HCT116 (cell line): ENCODE data around the gene SVEP1. TPM values are rescaled to one million over a fixed set of nuclear protein-coding genes. Genes with fewer than 3 reads are reported as not detected.

Experiments used
- ATAC-seq: fragments of 200-7000 bp; cut with Tn5 transposase; 2 replicates; pipeline ENCODE4 v1.9.1; 2020; ENCODE audit warnings: mild to moderate bottlenecking, moderate library complexity
- BruUV-seq: library from RNA; stranded (reverse); fragments of 400-500 nt; replicated peaks from 2 replicates; lab custom pipeline; 2021; lab: Mats Ljungman, UMichigan
- CTCF ChIA-PET: fragments of 300-600 bp; sonication (Branson Sonifier 250); formaldehyde crosslinking; loops from one replicate; lab custom pipeline; 2021; ENCODE audit warnings: antibody characterized with exemption; lab: Charles Lee
- POLR2A ChIA-PET: fragments of 300-600, 350-600 bp; sonication (Branson Sonifier 250); formaldehyde crosslinking; loops from one replicate; lab custom pipeline; 2021; ENCODE audit warnings: antibody characterized with exemption; lab: Charles Lee
- RAD21 ChIA-PET, 2 experiments: fragments of 300-600 bp; sonication (Branson Sonifier 250); formaldehyde crosslinking; loops; one replicate each; lab custom pipeline; 2023; ENCODE audit warnings: low total read pairs in 2 of 2; ENCODE audit not compliant: uncharacterized antibody in 2 of 2, unreplicated experiment in 2 of 2, low non-redundant PET in 1 of 2; lab: Charles Lee
- DNase-seq: peaks from one replicate; pipeline ENCODE4 v3.0.0-alpha.2; 2010; ENCODE audit warnings: low read depth, low spot score
- H2AFZ ChIP-seq: fragments of 200-600 bp; shearing (Covaris generic), sonication (generic); 2 replicates; pipeline ENCODE4 v1.6.1; 2017; ENCODE audit warnings: low read depth, mixed run types, mixed read lengths, antibody characterized with exemption, low read length; ENCODE audit not compliant: poor library complexity, severe bottlenecking
- H3K27ac ChIP-seq: 2 replicates; pipeline ENCODE4 v1.5.1; 2012; ENCODE audit warnings: low read depth, low read length
- H3K27me3 ChIP-seq: fragments of 200-600 bp; sonication (generic); 2 replicates; pipeline ENCODE4 v1.6.1; 2016; ENCODE audit warnings: mixed run types, low read length, mixed read lengths; ENCODE audit not compliant: insufficient read depth
- H3K36me3 ChIP-seq, 2 experiments: fragments of 200-500 bp in 1 of 2; fragments of 200-600 bp in 1 of 2; sonication (Bioruptor generic) in 1 of 2; sonication (generic) in 1 of 2; 2 replicates each; pipeline versions ENCODE4 v1.5.1 to v1.6.1; 2014 to 2016; ENCODE audit warnings: low read length in 2 of 2, inconsistent platforms in 1 of 2, mixed read lengths in 1 of 2, mixed run types in 1 of 2; ENCODE audit not compliant: insufficient read depth in 2 of 2, control insufficient read depth in 1 of 2
- H3K4me1 ChIP-seq, 2 experiments: fragments of 200-600 bp in 1 of 2; sonication (generic) in 1 of 2; 2 replicates each; pipeline versions ENCODE4 v1.5.1 to v1.6.1; 2012 to 2017; ENCODE audit warnings: low read length in 2 of 2, inconsistent platforms in 1 of 2, mild to moderate bottlenecking in 1 of 2, mixed read lengths in 1 of 2, mixed run types in 1 of 2, moderate library complexity in 1 of 2; ENCODE audit not compliant: insufficient read depth in 2 of 2, control insufficient read depth in 1 of 2
- H3K4me2 ChIP-seq: fragments of 200-600 bp; sonication (generic); 2 replicates; pipeline ENCODE4 v1.6.1; 2017; ENCODE audit warnings: mixed run types, low read length, mixed read lengths
- H3K4me3 ChIP-seq, 2 experiments: fragments of 200-600 bp in 1 of 2; sonication (generic) in 1 of 2; replicated peaks in 1 of 2; 2 replicates each; pipeline ENCODE4 v1.5.1; 2011 to 2016; ENCODE audit warnings: low read length in 2 of 2, control low read depth in 1 of 2, low read depth in 1 of 2, mild to moderate bottlenecking in 1 of 2, mixed read lengths in 1 of 2, mixed run types in 1 of 2
- H3K79me2 ChIP-seq: fragments of 200-600 bp; sonication (generic); 2 replicates; pipeline ENCODE4 v1.6.1; 2017; ENCODE audit warnings: mild to moderate bottlenecking, mixed run types, low read length, moderate library complexity, mixed read lengths; ENCODE audit not compliant: insufficient read depth
- H3K9ac ChIP-seq: fragments of 200-600 bp; sonication (generic); 2 replicates; pipeline ENCODE4 v1.6.1; 2016; ENCODE audit warnings: low read length, mixed read lengths
- H3K9me2 ChIP-seq: fragments of 200-600 bp; sonication (generic), shearing (Covaris generic); 2 replicates; pipeline ENCODE4 v1.6.1; 2017; ENCODE audit warnings: mixed run types, mild to moderate bottlenecking, moderate library complexity; ENCODE audit not compliant: insufficient read depth
- H3K9me3 ChIP-seq, 2 experiments: fragments of 200-500 bp in 1 of 2; fragments of 200-600 bp in 1 of 2; sonication (Bioruptor generic) in 1 of 2; sonication (generic) in 1 of 2; 2 replicates each; pipeline ENCODE4 v1.6.1; 2014 to 2017; ENCODE audit warnings: low read length in 2 of 2, mixed read lengths in 2 of 2, inconsistent platforms in 1 of 2, low read depth in 1 of 2, mild to moderate bottlenecking in 1 of 2, mixed run types in 1 of 2, moderate library complexity in 1 of 2; ENCODE audit not compliant: control insufficient read depth in 1 of 2, insufficient read depth in 1 of 2
- H4K20me1 ChIP-seq: fragments of 200-600 bp; sonication (generic), shearing (Covaris generic); 2 replicates; pipeline ENCODE4 v1.6.1; 2017; ENCODE audit warnings: mixed run types, mild to moderate bottlenecking, moderate library complexity; ENCODE audit not compliant: insufficient read depth
- CEBPB ChIP-seq: IDR thresholded peaks from 2 replicates; pipeline ENCODE4 v1.6.1; 2012; ENCODE audit warnings: low read depth
- EGR1 ChIP-seq: IDR thresholded peaks from 2 replicates; pipeline ENCODE4 v1.6.1; 2012; ENCODE audit warnings: low read depth
- JUND ChIP-seq: IDR thresholded peaks from 2 replicates; pipeline ENCODE4 v1.6.1; 2012
- MAX ChIP-seq: IDR thresholded peaks from 2 replicates; pipeline ENCODE4 v1.6.1; 2012
- POLR2A ChIP-seq: IDR thresholded peaks from 2 replicates; pipeline ENCODE4 v1.7.0; 2011; ENCODE audit warnings: borderline replicate concordance; ENCODE audit not compliant: insufficient read depth, insufficient read length; ENCODE audit errors: extremely low read depth
- POLR2AphosphoS5 ChIP-seq: IDR thresholded peaks from 2 replicates; pipeline ENCODE4 v1.6.1; 2011; ENCODE audit warnings: mild to moderate bottlenecking, low read depth, low read length, moderate library complexity
- RAD21 ChIP-seq: IDR thresholded peaks from 2 replicates; pipeline ENCODE4 v1.6.1; 2012; ENCODE audit warnings: low read depth, mild to moderate bottlenecking
- SIN3A ChIP-seq: IDR thresholded peaks from 2 replicates; pipeline ENCODE4 v1.6.1; 2012; ENCODE audit warnings: low read depth
- TCF7L2 ChIP-seq: IDR thresholded peaks from 2 replicates; pipeline ENCODE4 v1.7.0; 2011; ENCODE audit warnings: borderline replicate concordance, inconsistent platforms; ENCODE audit not compliant: insufficient read depth, insufficient read length; ENCODE audit errors: extremely low read depth
- ZBTB33 ChIP-seq: IDR thresholded peaks from 2 replicates; pipeline ENCODE4 v1.6.1; 2011; ENCODE audit warnings: mild to moderate bottlenecking, low read length, moderate library complexity; ENCODE audit not compliant: insufficient replicate concordance; ENCODE audit errors: extremely low read depth
- intact Hi-C: fragments of 100-400 bp; cut with micrococcal nuclease; formaldehyde crosslinking; loops from 2 replicates; pipeline ENCODE4 v1.10.0; 2022
- total RNA-seq: library from RNA; stranded (reverse); gene quantifications from one replicate; pipeline ENCODE4 v1.2.1, GENCODE V29; 2021; ENCODE audit not compliant: unreplicated experiment

SVEP1 gene
- total RNA-seq, 1 experiment from 2014 or later, result 0.15 TPM

GRCh38 chr9:110590816-110591215, 11.3 kb upstream of the SVEP1 start:
- H3K9ac ChIP-seq, result no peak overlapping the region
- no peak for TF ChIP-seq JUND
- TF ChIP-seq EGR1, result no peak
- TF ChIP-seq, all 23 proteins: peak for 0
- CTCF ChIA-PET, result no interaction called here
- Histone ChIP-seq H4K20me1 (no peaks in the 10 kb centered on the region), H3K36me3 (no peaks in the 10 kb centered on the region), H3K4me1 (no peaks in the 10 kb centered on the region), H3K79me2 (no peaks in the 10 kb centered on the region), H2AFZ (no peak overlapping the region), H3K4me2 (no peak overlapping the region), H3K27ac (no peak overlapping the region), H3K9me3 (0 out of 4 replicates have a peak, but pooled peaks cover 0 to 4% of the 10 kb centered on the region in 2 experiments), H3K27me3 (no peaks in the 10 kb centered on the region), H3K9me2 (no peaks in the 10 kb centered on the region), H3K4me3 (no peak overlapping the region)
- BruUV-seq, result no TSS peak
- POLR2A ChIA-PET, result no interaction called here
- RAD21 ChIA-PET, result no interaction called here
- intact Hi-C loops, result no loop called here
- no peak for ATAC-seq
- no peak for DNase-seq

- POLR2A ChIA-PET, result no interaction called here
- Histone ChIP-seq H3K9ac (no peak overlapping the region), H2AFZ (no peak overlapping the region), H3K79me2 (no peaks in the 10 kb centered on the region), H3K4me2 (no peak overlapping the region), H3K4me3 (no peak overlapping the region), H3K4me1 (no peaks in the 10 kb centered on the region), H3K27me3 (no peaks in the 10 kb centered on the region), H3K27ac (no peak overlapping the region), H4K20me1 (no peaks in the 10 kb centered on the region), H3K9me2 (no peaks in the 10 kb centered on the region), H3K9me3 (0 out of 4 replicates have a peak, but pooled peaks cover 0 to 4% of the 10 kb centered on the region in 2 experiments), H3K36me3 (no peaks in the 10 kb centered on the region)
- CTCF ChIA-PET, result no interaction called here
- no TSS peak for BruUV-seq
- ATAC-seq (no peak), DNase-seq (no peak)
- TF ChIP-seq MAX (no peak), POLR2AphosphoS5 (no peak), TCF7L2 (no peak), EGR1 (no peak), CEBPB (no peak), ZBTB33 (no peak), SIN3A (no peak), JUND (no peak), POLR2A (no peak), RAD21 (no peak)
- RAD21 ChIA-PET, result no interaction called here
- intact Hi-C loops, result no loop called here
Observed at GRCh38 chr9:110588296-110588695, 8.8 kb upstream of the SVEP1 start.
